Fibroblast of lung (primary cell): Measurements from ENCODE around the gene PPFIBP2. TPM values are rescaled to one million over a fixed set of nuclear protein-coding genes. Genes with fewer than 3 reads are reported as not detected.

ENCODE experiments used
- DNase-seq, 2 donors: peaks; one replicate each; pipeline versions ENCODE4 v3.0.0 to v3.0.0-alpha.2; 2010; ENCODE audit warnings: low read depth in 2 of 2
- H2AFZ ChIP-seq: 2 replicates; pipeline ENCODE4 v1.5.1; 2012; ENCODE audit warnings: low read length, control low read depth, inconsistent platforms
- H3K27ac ChIP-seq: 2 replicates; pipeline ENCODE4 v1.5.1; 2011; ENCODE audit warnings: low read length, control low read depth; ENCODE audit not compliant: insufficient read depth
- H3K27me3 ChIP-seq: 2 replicates; pipeline ENCODE4 v1.5.1; 2011; ENCODE audit warnings: mild to moderate bottlenecking, low read length; ENCODE audit not compliant: control insufficient read depth, insufficient read depth
- H3K36me3 ChIP-seq: 2 replicates; pipeline ENCODE4 v1.5.1; 2011; ENCODE audit warnings: low read length; ENCODE audit not compliant: control insufficient read depth, insufficient read depth
- H3K4me1 ChIP-seq: 2 replicates; pipeline ENCODE4 v1.5.1; 2011; ENCODE audit warnings: low read length; ENCODE audit not compliant: control insufficient read depth, insufficient read depth; ENCODE audit errors: extremely low read depth
- H3K4me2 ChIP-seq: 2 replicates; pipeline ENCODE4 v1.5.1; 2011; ENCODE audit warnings: low read length, control low read depth; ENCODE audit not compliant: insufficient read depth; ENCODE audit errors: extremely low read depth
- H3K4me3 ChIP-seq, 4 experiments: fragments of 200-600 bp in 1 of 4; sonication (generic) in 1 of 4; replicated peaks in 1 of 4; 2 replicates each; pipeline ENCODE4 v1.5.1; 2011 to 2016; ENCODE audit warnings: low read length in 4 of 4, low read depth in 3 of 4, mild to moderate bottlenecking in 3 of 4, control low read depth in 2 of 4, inconsistent platforms in 1 of 4, mixed read lengths in 1 of 4; ENCODE audit not compliant: insufficient read depth in 1 of 4; ENCODE audit errors: control extremely low read depth in 1 of 4
- H3K79me2 ChIP-seq: 2 replicates; pipeline ENCODE4 v1.5.1; 2012; ENCODE audit warnings: mild to moderate bottlenecking, low read length, inconsistent platforms; ENCODE audit not compliant: control insufficient read depth, insufficient read depth
- H3K9ac ChIP-seq: 2 replicates; pipeline ENCODE4 v1.5.1; 2011; ENCODE audit warnings: mild to moderate bottlenecking, low read length, control low read depth; ENCODE audit not compliant: insufficient read depth
- H3K9me3 ChIP-seq: 2 replicates; pipeline ENCODE4 v1.5.1; 2012; ENCODE audit warnings: low read depth, low read length; ENCODE audit not compliant: control insufficient read depth, insufficient read depth
- H4K20me1 ChIP-seq: 2 replicates; pipeline ENCODE4 v1.5.1; 2011; ENCODE audit warnings: low read length; ENCODE audit not compliant: control insufficient read depth, insufficient read depth; ENCODE audit errors: extremely low read depth
- CTCF ChIP-seq, 2 donors: IDR thresholded peaks in 1 of 2; conservative IDR thresholded peaks in 1 of 2; 1 replicate in 1 of 2; 2 replicates in 1 of 2; pipeline ENCODE4 v1.5.1; 2011 to 2012; ENCODE audit warnings: low read length in 2 of 2, control low read depth in 1 of 2, inconsistent platforms in 1 of 2, low read depth in 1 of 2, mild to moderate bottlenecking in 1 of 2
- EZH2 ChIP-seq: IDR thresholded peaks from 2 replicates; pipeline ENCODE4 v1.5.1; 2012; ENCODE audit warnings: low read length, control low read depth, mild to moderate bottlenecking; ENCODE audit errors: missing control alignments
- polyA plus RNA-seq, 2 donors: library from polyadenylated mRNA; depleted of rRNA in 1 of 2; stranded (reverse) in 1 of 2; unstranded in 1 of 2; fragments of >200 nt; gene quantifications; 2 replicates each; pipeline ENCODE4 v1.2.1, GENCODE V29; 2011 to 2012; ENCODE audit warnings: missing spikeins in 1 of 2
- total RNA-seq: library from RNA; depleted of rRNA; stranded (reverse); fragments of >200 nt; gene quantifications from 2 replicates; pipeline ENCODE4 v1.2.1, GENCODE V29; 2014

PPFIBP2 gene
- total and polyA plus RNA-seq, 2 donors (not counting 1 experiment from before 2014, with no cell fraction given) = 11.4 to 38.8 TPM

GRCh38 chr11:7536100-7536499 is 22.3 kb downstream of the PPFIBP2 start:
- Histone ChIP-seq H2AFZ (no peak overlapping the region), H3K4me3 (no peak overlapping the region), H3K9me3 (no peaks in the 10 kb centered on the region), H3K4me1 (no peaks in the 10 kb centered on the region), H3K79me2 (no peaks in the 10 kb centered on the region), H4K20me1 (no peaks in the 10 kb centered on the region), H3K9ac (no peak overlapping the region), H3K36me3 (no peaks in the 10 kb centered on the region), H3K4me2 (no peak overlapping the region), H3K27ac (no peak overlapping the region), H3K27me3 (no peaks in the 10 kb centered on the region)
- TF ChIP-seq CTCF (conservative IDR thresholded peaks at IDR 0.05 in 1 of 2, IDR thresholded peaks at IDR 0.05 in 1 of 2; ENCODE audit: low read depth in 1 of 2, low read length in 2 of 2) (peak in 1 of 2 donors; percentile 22), EZH2 (no peak)
- DNase-seq = no peak

- H3K4me3 ChIP-seq = no peak overlapping the region
- H3K4me2 ChIP-seq = no peak overlapping the region
- H3K9me3 ChIP-seq = no peaks in the 10 kb centered on the region
- H4K20me1 ChIP-seq = no peaks in the 10 kb centered on the region
- no peaks in the 10 kb centered on the region for H3K27me3 ChIP-seq
- TF ChIP-seq CTCF (conservative IDR thresholded peaks at IDR 0.05 in 1 of 2, IDR thresholded peaks at IDR 0.05 in 1 of 2; ENCODE audit: low read depth in 1 of 2, low read length in 2 of 2) (no peak), EZH2 (no peak)
- no peaks in the 10 kb centered on the region for H3K36me3 ChIP-seq
- no peak overlapping the region for H2AFZ ChIP-seq
- no peaks in the 10 kb centered on the region for H3K4me1 ChIP-seq
- no peak overlapping the region for H3K27ac ChIP-seq
- H3K79me2 ChIP-seq = no peaks in the 10 kb centered on the region
- no peak overlapping the region for H3K9ac ChIP-seq
- DNase-seq = no peak
Measured at GRCh38 chr11:7537265-7537664, 23.5 kb downstream of the PPFIBP2 start.

- no peaks in the 10 kb centered on the region for H3K27me3 ChIP-seq
Measured at GRCh38 chr11:7538031-7538430, 24.2 kb downstream of the PPFIBP2 start.

More at GRCh38 chr11:7538031-7538430, 24.2 kb downstream of the PPFIBP2 start:
- TF ChIP-seq EZH2 (no peak), CTCF (conservative IDR thresholded peaks at IDR 0.05 in 1 of 2, IDR thresholded peaks at IDR 0.05 in 1 of 2; ENCODE audit: low read depth in 1 of 2, low read length in 2 of 2) (no peak)
- Histone ChIP-seq H3K4me2 (no peak overlapping the region), H3K4me1 (no peaks in the 10 kb centered on the region), H3K79me2 (no peaks in the 10 kb centered on the region), H2AFZ (no peak overlapping the region), H3K36me3 (no peaks in the 10 kb centered on the region), H3K9me3 (no peaks in the 10 kb centered on the region), H3K9ac (no peak overlapping the region), H3K27ac (no peak overlapping the region), H3K4me3 (no peak overlapping the region), H4K20me1 (no peaks in the 10 kb centered on the region)
- DNase-seq = no peak
